DMS153 treated with DMSO at 0.1 percent for 48 hours (cell line): Measurements from ENCODE around the gene NUP88.

Source experiments
- DNase-seq: peaks from one replicate; lab custom pipeline; 2025; ENCODE audit not compliant: unreplicated experiment; lab: John Stamatoyannopoulos, UW

The NUP88 gene

GRCh38 chr17:5419959-5420653 is 644 bp upstream of the NUP88 start, which contains the start of gene RPAIN:
Gene RPAIN (plus strand): TSS chr17:5420182. CDS start chr17:5420211, 29 bp downstream.
- peak; percentile 65 for DNase-seq

- no peak for DNase-seq
Measured at GRCh38 chr17:5418858-5419355, 555 bp downstream of the NUP88 start.

- no peak for DNase-seq
Measured at GRCh38 chr17:5416901-5417300, 2.6 kb downstream of the NUP88 start.

DNA sequence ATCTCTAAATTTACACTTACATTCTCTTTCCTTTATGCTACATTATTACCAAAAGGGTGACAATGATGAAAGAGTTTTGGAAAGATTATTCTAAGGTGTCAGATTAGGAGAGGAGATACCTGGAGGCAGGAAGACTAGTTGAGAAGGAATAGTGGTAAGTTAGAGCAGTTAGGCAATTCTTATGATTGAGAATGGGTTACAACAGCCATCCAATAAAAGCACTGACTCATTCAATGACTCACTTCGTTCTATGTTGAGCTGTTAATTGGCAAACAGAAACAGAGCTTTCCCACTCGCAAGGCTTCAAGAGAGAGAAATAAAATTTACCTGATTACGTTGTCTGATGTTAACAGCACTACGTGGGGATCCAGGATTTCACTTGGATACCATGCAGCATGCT is 5.8 kb downstream of the NUP88 start:
- no peak for DNase-seq

DNA sequence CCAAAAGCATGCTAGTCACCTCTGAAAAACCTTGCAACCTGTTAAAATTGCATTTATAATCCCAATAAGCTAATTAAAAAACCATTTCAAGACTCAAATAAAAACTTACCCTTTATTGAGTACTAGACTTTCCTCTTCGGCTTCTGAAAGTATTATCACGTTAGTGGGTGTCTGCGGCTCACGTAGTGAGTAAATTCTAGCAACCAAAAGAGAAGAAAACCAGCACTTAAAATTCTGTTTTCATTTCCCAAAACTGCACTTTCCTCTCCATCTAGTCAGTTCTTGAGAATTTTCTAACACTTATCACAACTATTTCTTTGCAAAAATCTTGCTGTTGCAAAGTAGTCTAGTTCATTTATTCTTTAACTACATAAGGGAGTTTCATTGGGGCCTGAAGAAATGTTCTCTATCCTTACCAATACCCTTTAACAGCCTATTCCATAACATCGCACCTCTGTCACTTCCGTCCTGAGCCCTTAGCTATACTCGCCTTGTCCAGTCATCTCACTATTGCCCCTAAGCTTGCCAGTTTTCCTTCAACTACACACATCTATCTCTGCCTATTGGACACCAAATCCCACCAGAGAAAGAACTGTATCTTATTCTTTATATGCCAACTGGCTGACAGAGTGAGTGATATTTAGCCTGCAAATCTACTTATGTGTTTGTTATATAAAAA is 8.7 kb downstream of the NUP88 start:
- DNase-seq = no peak

DNA sequence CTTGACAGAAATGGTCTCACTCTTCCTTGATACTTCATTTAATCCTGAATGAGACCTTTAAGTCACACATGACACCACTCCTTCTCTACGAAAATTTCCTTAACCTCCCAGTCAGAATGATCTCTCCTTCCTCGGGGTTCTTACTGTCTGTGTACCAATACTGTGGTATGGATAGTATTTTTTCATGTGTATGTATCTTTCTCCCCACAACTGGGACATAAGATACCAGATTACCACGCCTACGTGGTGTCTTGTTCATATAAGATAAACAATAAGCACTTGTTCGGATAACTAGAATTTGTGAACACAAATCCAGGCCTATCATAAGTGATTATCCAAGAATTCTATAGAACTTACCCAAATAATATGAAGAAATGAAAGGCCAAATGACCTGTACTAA is 11.3 kb downstream of the NUP88 start:
- no peak for DNase-seq

GRCh38 chr17:5405400-5405799 is 14.1 kb downstream of the NUP88 start:
- no peak for DNase-seq

GRCh38 chr17:5399767-5400166 is 19.7 kb downstream of the NUP88 start:
- DNase-seq = no peak

DNA sequence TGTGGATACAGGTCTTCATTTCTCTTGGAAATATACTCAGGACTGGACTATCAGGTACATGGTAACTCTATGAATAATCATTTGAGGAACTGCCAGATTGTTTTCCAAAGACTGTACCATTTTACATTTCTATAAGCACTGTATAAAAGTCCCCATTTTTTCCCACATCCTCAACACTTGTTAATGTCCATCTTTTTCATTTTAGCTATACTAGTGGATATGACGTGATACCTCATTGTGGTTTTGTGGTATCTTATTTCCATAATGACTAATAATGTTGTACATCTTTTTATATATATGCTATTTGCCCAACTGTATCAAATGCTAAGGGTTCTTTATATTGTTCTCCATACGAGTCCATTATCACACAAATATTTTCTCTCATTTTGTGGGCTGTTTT is 22.9 kb downstream of the NUP88 start:
- DNase-seq = no peak

DNA sequence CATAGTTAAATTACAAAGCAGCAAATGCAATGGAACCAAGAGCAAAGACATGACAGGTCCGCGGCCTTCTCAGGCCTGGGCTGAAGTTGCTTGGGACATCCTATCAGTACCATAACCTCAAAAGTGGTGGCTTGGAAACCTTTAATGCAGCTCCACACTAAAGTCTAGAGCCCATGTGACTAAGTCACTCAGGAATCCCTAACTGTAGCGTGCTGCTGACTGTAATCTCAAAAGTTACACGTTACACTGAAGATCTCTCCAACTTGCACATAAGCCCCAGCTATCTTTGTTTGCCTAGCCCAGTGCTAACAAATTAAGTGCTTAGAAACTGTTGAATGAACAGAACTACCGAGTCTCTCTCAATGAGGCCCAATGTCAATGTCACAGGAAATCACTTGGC is 27.8 kb downstream of the NUP88 start:
- no peak for DNase-seq

- DNase-seq = no peak
Measured at GRCh38 chr17:5381542-5381941, 37.9 kb downstream of the NUP88 start.

DNA sequence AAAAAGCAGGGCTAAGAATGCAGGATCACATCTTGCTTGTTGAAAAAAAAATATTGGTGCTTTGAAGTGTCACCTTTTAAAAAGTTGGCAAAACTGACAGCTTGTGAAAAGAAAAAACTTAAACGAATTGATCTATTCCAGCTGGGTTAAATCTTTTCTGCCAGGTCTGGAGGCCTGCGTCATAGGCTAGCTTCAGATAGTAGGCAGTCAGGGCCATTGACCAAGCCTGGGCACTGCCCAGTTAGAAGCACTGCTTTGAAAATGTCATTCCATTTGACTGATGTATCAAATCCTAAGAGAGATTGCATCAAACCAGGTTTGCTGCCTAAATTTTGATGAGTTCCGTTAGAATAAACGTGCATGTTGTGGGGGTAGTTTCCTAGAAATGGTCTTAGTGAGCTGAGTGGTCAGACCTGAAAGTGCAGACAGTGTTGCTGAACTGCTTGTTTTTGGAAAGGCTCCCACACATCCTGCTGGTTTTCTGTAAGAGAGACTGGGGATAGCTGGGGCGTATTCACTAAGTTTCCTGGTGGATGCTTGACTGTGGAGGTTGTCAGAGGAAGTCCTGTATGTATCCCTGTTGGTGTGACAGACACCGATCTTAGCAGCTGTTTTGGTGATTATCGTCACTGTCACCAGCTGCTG is 38.8 kb downstream of the NUP88 start:
- DNase-seq = no peak

DNA sequence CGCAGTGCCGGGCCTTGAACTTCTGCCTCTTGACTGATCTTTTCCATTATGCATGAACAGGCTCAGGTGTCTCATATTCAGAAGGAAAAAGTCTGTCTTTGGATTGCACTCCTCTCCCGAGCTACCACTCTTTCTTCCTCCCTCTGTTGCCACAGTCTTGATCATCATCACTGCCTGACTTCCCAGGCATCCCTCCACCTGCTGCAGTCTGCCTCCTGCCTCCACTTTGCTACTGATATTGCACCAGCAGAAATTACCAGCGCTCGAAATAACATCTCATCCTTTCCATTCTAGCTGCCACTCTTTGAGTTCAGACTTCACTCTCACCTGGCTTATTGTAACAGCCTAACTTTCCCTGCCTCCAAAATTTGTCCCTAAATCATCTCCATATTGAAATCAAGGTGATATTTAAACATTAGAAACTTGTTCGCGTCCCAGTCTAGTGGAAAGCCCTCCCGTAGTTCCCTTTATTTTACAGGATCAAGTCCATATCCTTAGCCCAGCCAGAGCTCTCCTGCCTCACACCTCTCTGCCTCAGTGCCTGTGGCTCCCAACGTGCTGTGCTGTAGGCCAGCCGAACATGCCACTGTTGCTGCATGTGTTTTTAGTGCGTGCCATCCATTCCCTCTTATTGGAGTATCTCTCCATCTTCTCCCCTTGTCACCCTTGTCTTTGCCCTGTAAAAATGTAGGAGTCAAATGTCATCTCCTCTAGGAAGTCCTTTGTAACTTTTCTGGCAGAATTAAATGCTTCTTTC is 39.9 kb downstream of the NUP88 start:
- DNase-seq = no peak

DNA sequence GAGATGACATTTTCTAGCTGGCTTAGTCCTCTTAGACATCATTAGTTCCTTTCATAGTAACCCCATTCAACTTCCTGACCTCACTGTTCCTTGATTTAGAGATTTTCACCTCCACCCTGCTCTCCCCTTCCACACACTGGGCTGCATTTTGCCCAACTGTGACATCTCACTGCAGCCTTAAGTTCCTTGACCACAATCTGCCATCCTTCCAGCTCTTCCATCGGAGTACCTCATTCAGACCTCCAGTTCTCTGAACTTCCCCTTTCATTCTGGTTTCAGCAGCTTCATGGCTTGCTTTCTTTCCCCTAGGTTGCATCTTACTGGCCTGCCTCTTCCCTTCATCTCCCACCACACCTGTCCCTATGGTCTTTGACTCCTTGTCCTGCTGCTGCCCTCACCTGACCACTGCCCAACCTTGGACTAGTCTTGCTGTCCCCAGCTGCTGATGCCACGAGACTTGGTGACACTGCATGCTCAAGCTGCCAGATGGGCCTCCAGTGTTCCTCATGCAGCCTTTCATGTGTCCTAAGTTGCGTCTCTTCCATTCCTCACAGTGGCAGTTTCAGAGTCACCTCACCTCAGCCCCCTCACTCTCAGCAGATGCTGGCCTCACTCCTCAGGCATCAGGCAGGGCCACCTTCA is 40.8 kb downstream of the NUP88 start:
- no peak for DNase-seq

DNA sequence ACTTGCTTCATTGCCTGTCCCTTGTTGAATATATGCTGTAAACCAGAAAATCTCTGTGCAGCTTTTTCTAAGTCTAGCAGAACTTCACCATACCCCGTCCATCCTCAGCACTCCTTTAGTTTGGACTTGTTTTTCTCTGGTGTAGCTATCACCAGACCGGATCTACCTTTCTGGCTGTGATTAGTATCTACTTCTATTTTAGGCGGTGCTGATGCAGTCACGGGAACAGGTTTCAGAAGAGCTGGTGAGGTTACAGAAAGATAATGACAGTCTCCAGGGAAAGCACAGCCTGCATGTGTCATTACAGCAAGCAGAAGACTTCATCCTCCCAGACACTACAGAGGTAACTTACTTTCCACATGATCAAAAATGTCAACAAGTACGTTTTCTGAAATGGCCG is 46.4 kb downstream of the NUP88 start:
- DNase-seq = no peak

DNA sequence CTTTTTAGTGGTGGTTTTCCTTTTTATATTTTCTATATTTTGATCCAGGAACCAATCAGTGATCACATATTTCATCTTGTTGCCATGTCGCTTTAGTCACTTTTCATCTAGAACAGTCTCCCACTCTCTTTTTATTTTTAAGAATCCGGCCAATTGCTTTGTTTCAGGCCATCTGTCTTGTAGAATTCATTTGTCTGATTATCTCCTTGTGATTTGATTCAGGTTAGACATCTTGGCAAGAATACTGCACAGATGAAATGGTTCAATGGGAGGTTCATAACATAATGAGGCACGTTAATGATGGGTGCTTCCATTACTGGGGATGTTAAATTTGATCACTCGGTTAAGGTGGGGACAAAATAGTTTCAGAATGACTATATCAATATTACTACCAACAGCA is 49.1 kb downstream of the NUP88 start:
- no peak for DNase-seq

DNA sequence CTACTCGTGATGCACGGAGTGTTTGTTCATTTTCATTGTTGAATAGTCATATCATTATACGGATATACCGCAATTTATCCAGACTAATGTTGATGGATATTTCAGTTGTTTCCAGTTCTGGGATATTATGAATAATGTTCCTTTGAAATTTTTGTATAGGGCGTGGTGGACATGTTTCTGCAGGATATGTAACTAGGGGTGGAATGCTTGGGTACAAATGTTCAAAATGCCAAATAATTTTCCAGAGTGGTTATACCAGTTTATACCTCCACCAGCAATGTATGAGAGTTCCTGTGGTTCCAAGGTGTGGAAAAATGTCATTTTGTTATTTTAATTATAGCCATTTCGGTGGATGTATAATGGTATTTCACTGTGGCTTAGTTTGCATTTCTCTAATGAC is 53.6 kb downstream of the NUP88 start:
- no peak for DNase-seq

GRCh38 chr17:5364696-5365095 is 54.8 kb downstream of the NUP88 start:
- no peak for DNase-seq

DNA sequence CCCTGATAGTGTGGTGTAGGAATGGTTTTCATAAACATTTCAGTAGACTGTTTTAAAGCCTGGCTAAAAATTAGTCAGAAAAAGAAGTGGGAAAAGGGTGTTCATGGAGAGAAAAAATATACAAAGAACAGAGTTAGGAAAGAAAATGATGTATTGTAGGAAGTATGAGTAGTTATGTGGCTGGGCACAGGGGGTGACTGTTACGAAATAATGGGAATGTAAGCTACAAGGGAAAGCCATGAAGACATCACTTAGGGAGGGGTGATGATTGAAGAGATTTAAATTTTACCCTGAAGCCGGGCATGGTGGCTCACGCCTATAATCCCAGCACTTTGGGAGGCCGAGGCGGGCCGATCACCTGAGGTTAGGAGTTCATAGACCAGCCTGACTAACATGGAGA is 55.3 kb downstream of the NUP88 start:
- no peak for DNase-seq

DNA sequence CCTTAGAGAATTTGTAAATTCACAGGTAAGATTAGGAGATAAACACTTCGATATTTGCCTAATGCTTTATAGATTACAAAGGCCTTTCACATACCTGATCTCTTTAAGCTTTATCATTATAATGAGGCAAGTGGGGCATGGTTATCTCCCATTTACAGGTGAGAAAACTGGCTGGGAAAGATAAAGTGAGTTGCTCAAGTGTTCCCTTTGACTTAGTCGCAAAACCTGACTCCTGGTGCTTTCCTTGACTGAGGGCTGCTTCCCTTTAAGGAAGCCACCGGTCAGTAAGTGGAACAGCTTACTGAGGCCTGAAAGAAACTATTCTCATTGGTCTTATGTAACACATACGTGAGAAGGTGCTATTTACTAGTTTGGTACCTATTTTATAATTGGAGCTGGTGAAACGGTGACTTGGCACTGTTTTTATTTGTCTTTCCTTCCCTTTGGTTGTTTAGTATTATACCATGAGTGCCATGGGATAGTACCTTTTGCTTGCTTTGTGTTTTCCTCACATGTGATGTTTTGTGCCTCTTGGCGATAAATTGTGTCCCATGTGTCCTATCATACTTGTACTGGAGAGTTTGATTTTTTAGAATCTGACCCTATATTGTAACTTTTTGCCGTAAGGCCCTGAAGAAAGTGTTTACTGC is 57.2 kb downstream of the NUP88 start:
- DNase-seq = no peak
